GM19239 (cell line): ENCODE measurements around the gene CPLX4.
A peak's percentile ranks its signal among the peaks of the same experiment; 100 is the strongest.

Experiments
- DNase-seq: peaks from one replicate; pipeline ENCODE4 v3.0.0; 2011; ENCODE audit warnings: low spot score; ENCODE audit not compliant: insufficient read length
- FAIRE-seq: peaks from 2 replicates; lab custom pipeline; 2011; peaks lifted over from hg19 to GRCh38; lab: Jason Lieb, UNC

Gene CPLX4, protein sequence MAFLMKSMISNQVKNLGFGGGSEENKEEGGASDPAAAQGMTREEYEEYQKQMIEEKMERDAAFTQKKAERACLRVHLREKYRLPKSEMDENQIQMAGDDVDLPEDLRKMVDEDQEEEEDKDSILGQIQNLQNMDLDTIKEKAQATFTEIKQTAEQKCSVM

DNA sequence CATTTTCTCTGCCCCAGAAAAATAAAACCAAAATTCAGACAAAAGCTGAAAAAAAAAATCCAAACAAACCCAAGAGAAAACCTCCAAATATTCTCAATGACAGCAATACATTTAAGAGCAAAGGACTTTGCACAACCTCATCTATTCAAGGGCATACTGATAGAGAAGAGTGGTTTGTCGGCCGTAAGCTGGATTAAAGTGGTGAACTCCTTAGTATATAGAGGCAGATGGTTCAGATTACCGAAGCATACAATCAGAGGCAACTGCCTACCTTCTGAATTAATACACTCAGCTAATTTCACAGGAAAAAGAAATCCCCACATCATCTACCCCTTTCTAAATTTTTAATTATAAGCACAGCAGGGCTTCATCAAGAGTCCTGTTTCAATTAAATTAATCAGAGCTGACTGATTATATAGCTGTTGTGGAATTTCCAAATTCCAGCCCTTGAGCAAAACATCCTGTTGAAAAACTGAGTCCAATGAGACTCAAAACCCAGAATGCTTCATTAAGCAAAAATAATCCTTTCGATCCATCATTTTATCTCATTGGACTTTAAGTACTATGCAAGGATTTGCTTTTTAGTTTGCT is at the start of gene CPLX4:
TSS of gene CPLX4 (minus strand) at position 190 of the 591 bp plus-strand sequence. CDS start at position 3, 187 bp downstream.
- FAIRE-seq (no peak), DNase-seq (no peak)

DNA sequence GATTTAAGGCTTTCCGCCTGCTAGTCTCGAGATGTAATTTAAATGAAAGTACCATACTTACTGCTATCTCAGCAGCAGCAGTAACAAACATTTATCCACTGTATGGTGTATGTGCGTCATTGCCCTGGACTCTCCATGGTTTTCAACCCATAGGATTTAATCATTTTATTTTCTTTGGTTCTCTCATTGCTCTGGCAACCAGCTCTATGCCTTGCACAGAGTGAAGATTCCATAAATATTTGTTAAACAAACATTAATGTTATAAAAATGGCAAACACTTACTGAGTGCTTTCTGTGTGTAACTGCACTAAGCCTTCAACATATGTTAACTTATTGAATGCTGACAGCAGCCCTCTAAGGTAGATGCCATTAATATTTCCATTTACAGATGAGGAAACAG is 41.9 kb upstream of the CPLX4 start:
- DNase-seq (no peak), FAIRE-seq (no peak)

DNA sequence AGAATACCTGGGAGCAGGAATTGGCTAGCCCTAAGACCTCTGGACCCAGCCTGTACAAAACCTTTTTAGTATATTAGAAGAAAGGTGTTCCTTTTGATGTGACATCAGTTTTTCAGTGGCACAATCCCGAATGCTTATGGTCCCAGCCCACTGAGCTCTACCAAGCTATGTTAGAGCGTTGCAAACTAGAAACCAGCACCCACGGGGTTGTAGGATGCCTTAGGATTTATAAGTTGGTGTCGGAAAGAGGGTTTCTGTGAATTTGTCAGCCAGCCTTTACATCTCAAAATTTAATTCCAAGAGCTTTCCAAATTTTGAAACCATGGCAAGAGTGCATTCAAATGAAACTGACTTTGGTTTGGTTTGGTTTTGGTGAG is 41.1 kb upstream of the CPLX4 start:
- no peak for FAIRE-seq
- DNase-seq = no peak

DNA sequence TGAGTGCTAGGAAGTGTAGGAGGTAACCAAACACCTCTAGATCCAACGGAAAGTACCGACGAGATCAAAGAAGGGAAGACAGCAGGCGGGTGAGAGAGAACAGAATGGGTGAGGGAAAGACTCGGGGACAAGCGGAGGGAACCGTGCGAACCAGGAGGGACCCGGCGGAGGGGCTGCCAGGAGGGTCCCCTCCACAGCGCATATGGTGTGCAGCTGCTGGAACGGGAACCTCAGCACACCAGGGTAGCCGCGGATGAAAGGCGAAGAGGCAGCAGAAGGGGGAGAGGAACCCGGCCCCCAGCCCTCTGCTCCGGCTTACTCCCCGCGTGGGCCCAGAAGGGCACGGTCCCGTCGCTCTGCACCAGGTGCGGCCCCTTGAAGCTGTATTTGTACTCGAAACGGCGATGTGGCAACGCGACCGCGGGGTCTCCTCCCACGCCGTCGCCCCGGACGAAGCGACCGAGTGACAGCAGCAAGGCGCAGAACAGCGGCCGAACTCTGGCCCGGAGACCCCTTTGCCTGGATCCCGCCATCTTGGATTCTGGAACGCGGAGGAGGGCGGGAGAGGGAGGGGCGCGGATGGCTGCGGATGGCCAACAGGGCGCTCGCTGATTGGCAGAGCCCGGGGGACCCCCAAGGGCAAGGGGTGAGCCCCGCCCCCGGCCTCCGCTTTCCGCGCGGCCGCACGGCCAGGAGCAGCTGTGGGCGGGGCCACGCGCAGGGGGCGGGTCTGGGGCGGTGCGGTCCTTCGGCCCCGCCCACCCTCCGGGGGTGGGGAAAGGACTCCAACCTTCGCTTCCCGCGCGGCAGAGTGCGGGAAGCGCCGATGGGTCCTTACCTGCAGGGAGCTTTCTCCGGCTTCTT is 40.5 kb upstream of the CPLX4 start, which contains the start of gene LMAN1:
TSS of gene LMAN1 (minus strand) at position 554 of the 864 bp plus-strand sequence. CDS start at position 533, 21 bp downstream.
- FAIRE-seq = peak; percentile 98
- DNase-seq = peak; percentile 91

DNA sequence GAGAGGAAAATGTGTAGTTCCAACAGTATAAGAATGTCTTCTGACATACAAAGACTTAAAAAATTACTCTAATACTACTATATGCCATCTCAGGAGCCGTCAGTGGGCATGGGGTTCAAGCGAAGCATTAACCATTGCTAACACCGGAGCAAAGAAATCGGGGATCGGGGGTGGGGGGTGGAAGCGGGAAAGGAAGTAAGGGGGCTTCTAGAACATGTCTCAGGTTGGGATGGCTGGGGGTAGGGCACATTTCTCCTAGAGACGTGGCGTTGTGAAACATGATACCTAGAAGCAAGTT is 39.9 kb upstream of the CPLX4 start:
- no peak for DNase-seq
- no peak for FAIRE-seq

DNA sequence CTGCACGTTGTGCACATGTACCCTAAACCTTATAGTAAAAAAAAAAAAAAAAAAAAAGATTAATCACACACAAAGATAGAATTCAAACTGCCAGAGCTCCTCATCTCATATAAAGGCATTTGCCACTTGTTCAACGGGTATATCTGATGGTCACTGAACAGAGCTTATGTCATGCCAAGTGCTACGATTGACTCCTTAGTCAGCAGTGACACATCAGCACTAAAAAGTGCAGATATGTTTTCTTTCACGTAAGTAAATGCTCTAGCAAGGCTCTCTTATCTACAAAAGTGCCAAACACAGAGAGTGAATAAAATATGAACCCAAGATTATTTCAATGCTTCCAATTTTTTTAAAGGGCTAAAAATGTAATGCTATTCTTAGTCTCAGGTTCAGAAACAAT is 39.5 kb upstream of the CPLX4 start:
- no peak for DNase-seq
- FAIRE-seq = no peak

DNA sequence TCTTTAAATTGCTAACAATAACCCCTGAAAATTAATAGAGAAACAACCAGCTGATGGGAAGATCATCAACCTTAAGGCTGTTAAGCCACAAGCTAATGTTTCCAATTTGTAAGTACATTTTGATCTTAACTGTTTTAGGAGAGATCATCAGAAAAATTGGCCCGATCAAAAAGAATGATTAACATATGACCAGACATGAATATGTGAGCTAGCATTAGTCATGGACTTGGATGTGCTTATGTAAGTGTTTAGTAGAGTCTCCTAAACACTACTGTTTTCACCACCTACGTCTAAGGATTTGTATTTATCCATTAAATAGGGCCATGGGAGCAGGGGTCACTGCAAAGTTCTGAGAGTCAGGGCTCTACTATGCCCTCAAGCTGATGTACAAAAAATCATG is 36.3 kb upstream of the CPLX4 start:
- DNase-seq = no peak
- no peak for FAIRE-seq

DNA sequence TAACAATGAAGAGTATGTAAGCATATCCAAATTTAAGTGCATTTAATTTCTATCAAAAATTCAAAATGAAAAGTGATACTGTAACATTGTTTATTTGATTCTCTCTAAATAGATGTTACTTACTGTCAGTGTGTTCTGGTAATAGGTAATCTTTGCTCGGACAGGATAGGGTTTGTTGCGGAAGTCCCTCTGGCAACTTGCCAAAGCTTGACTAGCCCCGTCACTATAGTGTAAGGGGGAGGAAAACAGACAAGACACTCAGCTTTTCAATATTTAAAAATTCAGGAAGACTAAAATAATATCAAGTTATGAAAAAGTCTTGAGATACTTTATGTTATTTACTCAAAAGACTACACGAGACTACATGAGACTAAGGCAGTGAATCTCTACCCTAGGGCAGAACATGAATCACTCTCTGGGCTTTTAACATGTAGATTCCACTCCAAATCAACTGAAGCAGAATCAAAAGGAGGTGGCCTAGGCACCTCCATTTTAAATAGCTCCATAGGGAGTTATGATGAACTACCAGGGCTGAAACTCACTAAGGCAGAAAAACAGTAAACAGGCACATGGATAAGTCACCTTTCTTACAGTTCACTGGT is 34.7 kb upstream of the CPLX4 start:
- DNase-seq (no peak), FAIRE-seq (no peak)

DNA sequence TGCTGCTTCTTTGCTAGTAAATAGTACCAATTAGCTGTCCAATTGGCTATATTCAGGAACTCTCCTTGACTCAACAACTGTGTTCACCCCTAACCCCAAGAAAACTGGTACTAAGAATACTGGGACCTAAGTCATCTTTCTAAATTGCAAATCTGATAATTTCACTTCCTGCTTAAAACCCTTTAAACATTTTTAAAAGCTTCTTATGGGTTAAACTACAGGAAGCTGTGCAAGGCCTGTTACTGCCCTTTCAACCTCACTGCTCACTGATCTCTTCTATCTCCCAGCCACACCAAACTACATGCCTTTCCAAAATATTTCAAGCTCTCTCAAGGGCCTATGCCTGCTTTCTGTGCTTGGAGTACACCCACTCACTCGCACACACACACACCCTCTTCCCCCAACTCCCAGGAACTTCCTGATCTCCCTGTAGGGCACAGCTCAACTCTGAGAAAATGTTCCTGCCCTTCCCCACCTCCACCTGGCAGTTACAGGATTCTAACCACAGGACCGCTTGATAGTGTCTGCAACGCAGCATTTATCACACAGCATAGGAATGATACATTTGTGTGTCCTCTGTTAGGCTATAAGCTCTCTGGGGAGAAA is 33.9 kb upstream of the CPLX4 start:
- DNase-seq (no peak), FAIRE-seq (no peak)

DNA sequence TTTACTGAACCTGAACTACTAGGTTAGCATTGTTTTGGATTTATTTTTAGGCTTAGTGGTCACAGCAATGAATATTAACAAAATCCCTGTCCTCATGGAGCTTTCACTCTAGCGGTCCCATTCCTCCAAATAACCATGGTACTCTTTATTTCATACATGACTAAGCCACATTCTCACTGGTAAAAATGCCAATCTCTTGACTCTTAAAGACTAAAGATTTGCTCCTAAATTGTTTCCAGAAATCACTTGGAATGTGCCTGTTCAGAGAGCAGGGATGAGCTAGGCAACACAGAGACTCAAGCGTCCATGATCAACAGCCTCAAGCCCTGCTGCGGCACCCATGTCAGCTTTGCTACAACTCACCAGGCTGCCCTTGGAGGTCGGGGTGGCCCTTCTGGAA is 27.1 kb upstream of the CPLX4 start:
- DNase-seq = no peak
- FAIRE-seq = no peak

DNA sequence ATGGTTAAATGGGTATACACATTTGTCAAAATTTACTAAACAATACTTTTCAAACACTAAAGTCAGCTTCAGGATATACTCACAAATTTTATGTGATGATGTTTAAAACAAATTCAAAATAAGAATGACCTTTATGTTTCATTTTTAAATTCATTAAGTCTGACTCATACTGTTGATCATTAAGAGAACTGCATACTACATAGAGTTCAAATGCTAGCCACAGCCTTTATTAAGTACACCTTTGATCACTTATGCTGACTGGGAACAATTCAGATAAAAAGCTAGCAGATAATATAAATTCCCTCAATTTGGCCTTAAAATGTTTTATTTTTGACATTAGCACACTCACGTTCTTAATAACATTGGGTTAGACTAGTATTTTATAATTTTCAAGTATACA is 26.5 kb upstream of the CPLX4 start:
- no peak for FAIRE-seq
- DNase-seq = no peak

DNA sequence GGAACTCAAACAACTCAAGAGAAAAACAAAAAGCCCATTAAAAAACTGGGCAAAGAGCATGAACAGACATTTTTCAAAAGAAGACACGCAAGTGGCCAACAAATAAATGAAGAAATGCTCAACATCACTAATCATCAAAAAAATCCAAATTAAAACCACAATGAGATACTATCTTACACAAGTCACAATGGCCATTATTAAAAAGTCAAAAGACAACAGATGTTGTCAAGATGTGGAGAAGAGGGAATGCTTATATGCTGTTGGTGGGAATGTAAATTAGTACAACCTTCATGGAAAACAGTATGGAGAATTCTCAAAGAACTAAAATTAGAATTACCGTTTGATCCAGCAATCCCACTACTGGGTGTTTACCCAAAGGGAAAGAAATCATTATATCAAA is 25.5 kb upstream of the CPLX4 start:
- FAIRE-seq (peak; percentile 33), DNase-seq (no peak)

DNA sequence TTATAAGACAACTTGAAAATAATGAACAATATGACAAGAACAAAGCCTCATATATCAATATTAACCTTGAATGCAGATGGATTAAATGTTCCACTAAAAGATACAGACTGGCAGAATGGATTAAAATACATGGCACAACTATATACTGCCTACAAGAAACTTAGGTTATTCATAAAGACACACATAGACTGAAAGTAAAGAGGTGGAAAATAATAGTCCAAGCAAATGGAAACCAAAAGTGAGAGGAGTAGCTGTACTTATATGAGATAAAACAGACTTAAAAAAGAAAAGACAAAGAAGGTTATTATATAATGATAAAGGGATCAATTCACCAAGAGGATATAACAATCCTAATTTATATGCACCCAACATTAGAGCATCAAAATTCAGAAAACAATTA is 22.4 kb upstream of the CPLX4 start:
- FAIRE-seq (peak; percentile 69), DNase-seq (no peak)

DNA sequence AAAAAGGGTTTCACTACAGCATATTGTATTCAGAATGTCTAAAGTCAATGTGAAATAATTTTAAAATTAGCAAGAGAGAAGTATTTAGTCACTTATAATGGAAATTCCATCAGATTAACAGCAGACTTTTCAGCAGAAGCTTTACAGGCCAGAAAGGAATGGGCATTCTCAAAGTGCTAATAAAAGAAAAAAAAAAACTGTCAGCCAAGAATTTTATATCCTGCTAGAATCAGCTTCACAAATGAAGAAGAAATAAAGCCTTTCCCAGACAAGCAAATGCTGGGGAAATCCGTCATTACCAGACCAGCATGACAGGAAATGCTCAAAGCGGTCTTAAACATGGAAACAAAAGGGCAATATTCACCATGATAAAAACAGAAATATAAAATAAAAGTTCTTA is 21.9 kb upstream of the CPLX4 start:
- no peak for DNase-seq
- FAIRE-seq = no peak

DNA sequence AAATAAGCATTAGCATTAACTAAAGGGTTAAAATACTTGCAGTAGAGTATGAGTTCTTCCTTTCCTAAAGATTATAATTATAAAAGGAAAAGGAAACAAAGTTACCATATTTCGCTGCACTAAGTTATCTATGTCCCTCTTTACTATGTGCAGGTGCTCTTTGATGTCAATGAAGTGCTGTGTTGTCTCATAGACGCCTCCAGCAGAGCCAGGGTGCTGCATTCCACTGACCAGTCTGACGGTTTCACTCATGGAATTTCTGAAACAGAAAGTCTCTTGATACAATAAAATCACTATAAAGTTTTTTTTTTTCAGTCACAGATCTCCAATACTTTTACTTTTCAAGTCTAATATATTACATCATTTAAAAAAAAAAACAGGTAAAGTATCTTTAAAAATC is 14.5 kb upstream of the CPLX4 start:
- no peak for FAIRE-seq
- DNase-seq = no peak

DNA sequence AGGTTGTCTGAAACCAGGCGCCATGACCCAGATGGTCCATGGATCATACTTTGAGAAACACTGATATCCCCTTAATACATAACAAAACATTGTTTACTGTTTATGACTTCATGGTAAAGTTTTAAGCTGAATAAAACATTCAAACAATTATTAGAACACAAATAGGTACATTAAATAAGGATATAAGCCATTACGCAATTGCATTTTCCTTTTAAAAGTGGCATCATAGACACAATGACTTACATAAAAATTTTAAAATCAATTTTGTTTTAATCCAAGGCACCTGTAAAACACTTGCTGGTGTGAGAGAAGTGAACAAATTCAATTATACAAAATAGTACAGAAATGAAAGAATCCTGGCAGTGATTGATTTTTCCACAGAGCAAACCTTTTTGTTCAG is 10.2 kb upstream of the CPLX4 start:
- FAIRE-seq (no peak), DNase-seq (no peak)

DNA sequence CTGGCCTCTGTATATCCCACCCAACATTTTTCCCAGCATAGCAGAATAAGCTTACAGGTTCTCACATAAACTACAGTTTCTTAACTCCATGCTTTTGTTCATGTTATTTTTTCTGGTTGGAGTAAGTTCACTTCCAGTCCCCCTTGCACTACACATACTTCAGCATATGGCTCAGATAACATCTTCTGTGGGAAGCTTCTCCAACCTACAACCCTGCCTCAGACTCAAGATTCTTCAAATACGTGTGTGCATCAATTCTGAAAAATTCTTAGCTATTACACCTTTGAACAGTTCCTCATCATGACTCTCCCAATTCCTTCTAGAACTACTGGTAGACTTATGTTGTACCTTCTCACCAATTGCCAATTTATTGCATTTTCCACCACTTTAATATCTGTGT is 7.5 kb upstream of the CPLX4 start:
- DNase-seq (no peak), FAIRE-seq (no peak)

DNA sequence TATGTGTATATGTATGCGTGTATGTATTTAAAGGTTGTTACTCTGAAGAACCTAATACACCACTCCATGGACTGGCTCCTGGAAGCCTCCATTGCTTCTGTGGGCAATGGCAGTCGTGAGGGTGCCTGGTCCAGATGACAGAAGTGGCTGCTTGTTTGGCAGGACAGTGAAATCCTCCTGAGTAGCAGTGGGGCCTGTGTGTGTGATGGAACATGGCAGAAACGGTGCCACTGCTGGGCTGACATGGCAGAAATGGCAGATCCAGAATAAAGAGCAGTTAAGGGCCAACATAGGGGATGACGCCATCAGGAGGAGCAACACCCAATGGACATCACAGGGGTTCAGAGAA is 6.1 kb upstream of the CPLX4 start:
- FAIRE-seq (no peak), DNase-seq (no peak)

DNA sequence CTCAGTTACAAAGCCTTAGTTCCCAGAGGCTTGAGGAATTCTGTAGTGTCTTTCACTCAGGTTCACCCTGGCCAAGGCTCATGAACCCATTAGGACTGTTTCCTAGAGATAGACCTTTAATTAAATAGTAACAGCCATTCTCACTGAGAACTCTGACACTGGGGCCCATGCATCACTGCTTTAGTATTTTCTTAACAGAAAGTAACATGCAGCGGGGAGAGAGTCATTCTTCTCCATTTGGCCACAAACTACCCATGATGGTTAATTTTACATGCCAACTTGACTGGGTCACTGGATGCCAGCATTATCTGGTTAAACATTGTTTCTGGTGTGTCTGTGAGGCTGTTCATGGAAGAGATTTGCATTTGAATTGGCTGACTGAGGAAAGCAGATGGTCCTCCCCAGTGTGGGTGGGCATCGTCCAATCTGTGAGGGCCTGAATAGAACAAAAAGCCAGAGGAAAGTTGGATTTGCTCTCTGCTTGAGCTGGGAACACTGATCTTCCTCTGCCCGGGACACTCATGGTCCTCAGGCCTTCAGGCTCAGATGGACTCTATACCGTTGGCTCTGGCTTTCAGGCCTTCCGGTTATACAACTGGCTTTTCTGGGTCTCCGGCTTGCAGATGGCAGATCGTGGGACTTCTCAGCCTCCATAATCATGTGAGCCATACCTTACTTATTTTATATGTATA is 5.6 kb upstream of the CPLX4 start:
- FAIRE-seq (no peak), DNase-seq (no peak)

DNA sequence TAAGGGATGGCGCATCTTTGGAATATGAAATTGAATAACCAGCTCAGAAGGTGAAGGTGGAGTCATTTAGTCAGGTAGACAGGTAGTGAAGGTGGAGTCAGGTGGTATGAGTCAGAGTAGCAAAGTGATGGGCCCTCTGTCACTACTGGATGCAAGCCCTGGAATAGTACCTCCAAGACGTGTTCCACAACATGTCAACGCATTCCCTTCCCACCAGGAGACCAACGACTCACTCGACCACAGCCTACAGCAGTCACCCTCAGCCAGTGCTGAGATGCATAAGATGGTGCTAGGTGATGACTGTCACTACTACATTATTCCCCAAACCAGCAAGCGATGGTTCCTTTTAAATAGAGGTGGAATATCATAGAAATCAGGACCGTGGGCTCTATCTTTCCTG is 6.8 kb downstream of the CPLX4 start:
- DNase-seq (no peak), FAIRE-seq (no peak)

DNA sequence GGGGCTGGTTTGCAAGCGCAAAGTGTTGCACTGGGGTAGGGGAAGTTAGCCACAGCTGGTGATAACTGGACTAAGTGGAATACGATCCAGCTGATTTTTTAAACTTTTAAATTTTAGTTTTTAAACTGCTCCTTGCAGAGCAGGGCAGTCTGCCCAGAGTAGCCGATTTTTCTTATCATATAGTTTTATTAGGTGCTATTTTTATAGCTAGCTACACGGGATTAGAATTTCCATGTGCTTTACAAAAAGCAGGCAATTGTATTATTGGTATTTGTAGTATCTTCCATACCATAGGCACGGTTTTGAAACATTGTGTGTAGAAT is 9.6 kb downstream of the CPLX4 start:
- FAIRE-seq (no peak), DNase-seq (no peak)
